ENCODE measurements around the gene KIRREL1. TPM values are rescaled to one million over a fixed set of nuclear protein-coding genes. Genes with fewer than 3 reads are reported as not detected.

The KIRREL1 gene
- total RNA-seq, 1 donor from 2014 or later, result 40.8 TPM

- no peaks in the 10 kb centered on the region for H3K27me3 ChIP-seq
- DNase-seq (no peak), ATAC-seq (no peak)
- no peaks in the 10 kb centered on the region for H3K36me3 ChIP-seq
- peak overlapping the region; percentile 30 for H3K27ac ChIP-seq
- intact Hi-C loops (cut with DNase I), result no loop called here
- TF ChIP-seq CTCF (IDR thresholded peaks at IDR 0.05), result no peak
- peaks cover 62% of the 10 kb centered on the region for H3K4me1 ChIP-seq
- no peak overlapping the region for H3K4me3 ChIP-seq
- H3K9me3 ChIP-seq, result no peaks in the 10 kb centered on the region
Measured at GRCh38 chr1:158002022-158002630, 8.7 kb downstream of the KIRREL1 start.

GRCh38 chr1:158002631-158003405 is 9.4 kb downstream of the KIRREL1 start:
- H3K9me3 ChIP-seq, result no peaks in the 10 kb centered on the region
- DNase-seq (no peak), ATAC-seq (no peak)
- no peaks in the 10 kb centered on the region for H3K36me3 ChIP-seq
- H3K27me3 ChIP-seq, result no peaks in the 10 kb centered on the region
- intact Hi-C loops (cut with DNase I), result no loop called here
- peak overlapping the region; percentile 30 for H3K27ac ChIP-seq
- peaks cover 66% of the 10 kb centered on the region for H3K4me1 ChIP-seq
- no peak for TF ChIP-seq CTCF (IDR thresholded peaks at IDR 0.05)
- no peak overlapping the region for H3K4me3 ChIP-seq

- Histone ChIP-seq H3K27me3 (no peaks in the 10 kb centered on the region), H3K27ac (peak overlapping the region; percentile 36), H3K4me1 (peaks cover 66% of the 10 kb centered on the region), H3K9me3 (no peaks in the 10 kb centered on the region), H3K4me3 (no peak overlapping the region), H3K36me3 (no peaks in the 10 kb centered on the region)
- no peak for TF ChIP-seq CTCF (IDR thresholded peaks at IDR 0.05)
- no peak for DNase-seq
- intact Hi-C loops (cut with DNase I), result no loop called here
- no peak for ATAC-seq
Measured at GRCh38 chr1:158003406-158003800, 10.0 kb downstream of the KIRREL1 start.

- H3K36me3 ChIP-seq, result no peaks in the 10 kb centered on the region
- H3K4me3 ChIP-seq, result no peak overlapping the region
- intact Hi-C loops (cut with DNase I), result no loop called here
- ATAC-seq, result no peak
- no peaks in the 10 kb centered on the region for H3K9me3 ChIP-seq
- no peaks in the 10 kb centered on the region for H3K27me3 ChIP-seq
- peaks cover 83% of the 10 kb centered on the region for H3K4me1 ChIP-seq
- TF ChIP-seq CTCF (IDR thresholded peaks at IDR 0.05), result no peak
- DNase-seq, result no peak
- peak overlapping the region; percentile 36 for H3K27ac ChIP-seq
Measured at GRCh38 chr1:158005224-158005623, 11.8 kb downstream of the KIRREL1 start.

- intact Hi-C loops (cut with DNase I), result no loop called here
- peak overlapping the region; percentile 32 for H3K27ac ChIP-seq
- H3K4me3 ChIP-seq, result no peak overlapping the region
- ATAC-seq, result no peak
- DNase-seq, result no peak
- no peak for TF ChIP-seq CTCF (IDR thresholded peaks at IDR 0.05)
- no peaks in the 10 kb centered on the region for H3K27me3 ChIP-seq
- peaks cover 79% of the 10 kb centered on the region for H3K4me1 ChIP-seq
- H3K9me3 ChIP-seq, result no peaks in the 10 kb centered on the region
- H3K36me3 ChIP-seq, result no peaks in the 10 kb centered on the region
Measured at GRCh38 chr1:158007180-158007579, 13.7 kb downstream of the KIRREL1 start.

Data from upper lobe of right lung (tissue), 1 donor.